NB4 (cell line): ENCODE measurements around the gene MIF4GD.

Experiments
- CTCF ChIP-seq: IDR thresholded peaks from one replicate; pipeline ENCODE4 v1.5.1; 2012; ENCODE audit warnings: low read depth, low read length
- MAX ChIP-seq: IDR thresholded peaks from 2 replicates; pipeline ENCODE4 v1.6.1; 2011; ENCODE audit warnings: low read depth, low read length
- MYC ChIP-seq: IDR thresholded peaks from 2 replicates; pipeline ENCODE4 v1.6.1; 2011; ENCODE audit warnings: low read depth, low read length
- POLR2A ChIP-seq: IDR thresholded peaks from 2 replicates; pipeline ENCODE4 v1.6.1; 2011; ENCODE audit warnings: mild to moderate bottlenecking; ENCODE audit not compliant: insufficient read length; ENCODE audit errors: extremely low read depth

DNA sequence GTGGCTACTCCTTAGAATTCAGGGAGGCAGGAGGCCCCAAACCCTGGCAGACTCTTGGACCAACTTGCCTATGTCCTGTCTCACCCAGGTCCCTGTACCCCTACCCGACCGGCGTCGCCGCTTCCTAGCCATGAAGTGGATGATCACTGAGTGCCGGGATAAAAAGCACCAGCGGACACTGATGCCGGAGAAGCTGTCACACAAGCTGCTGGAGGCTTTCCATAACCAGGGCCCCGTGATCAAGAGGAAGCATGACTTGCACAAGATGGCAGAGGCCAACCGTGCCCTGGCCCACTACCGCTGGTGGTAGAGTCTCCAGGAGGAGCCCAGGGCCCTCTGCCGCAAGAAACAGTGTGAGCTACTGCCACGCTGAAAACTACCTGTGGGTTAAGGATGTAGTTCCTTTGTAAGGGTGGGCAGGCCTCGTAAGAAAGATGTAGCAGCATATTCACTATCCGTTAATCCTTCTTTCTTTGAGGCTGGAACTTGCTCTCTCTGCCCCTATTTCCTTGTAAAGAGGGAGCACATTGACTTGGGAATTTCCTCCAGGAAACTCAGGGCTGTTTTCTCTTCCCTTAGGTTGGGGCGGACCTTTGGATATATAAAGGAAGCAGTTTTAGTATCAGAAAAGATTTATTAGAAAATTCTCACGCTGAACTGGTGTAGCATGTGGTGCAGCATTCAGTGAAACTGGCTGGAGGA lies 5.3 kb downstream of the MIF4GD start:
- TF ChIP-seq CTCF, result no peak
- TF ChIP-seq POLR2A, result no peak
- TF ChIP-seq MAX, result no peak
- no peak for TF ChIP-seq MYC
